Body of pancreas (tissue), 4 donors: ENCODE data around the gene SCGB1A1.

Experiments
- CTCF ChIP-seq, 7 experiments: fragments of 450-650 bp in 4 of 7; fragments of 200-600 bp in 3 of 7; sonication (generic) in 3 of 7; IDR thresholded peaks; one replicate each; pipeline ENCODE4 v1.5.1; 2016 to 2019; ENCODE audit warnings: antibody characterized with exemption in 7 of 7
- POLR2A ChIP-seq, 3 donors: fragments of 450-650 bp; IDR thresholded peaks; one replicate each; pipeline ENCODE4 v1.6.1; 2016; ENCODE audit warnings: antibody characterized with exemption in 3 of 3, mild to moderate bottlenecking in 2 of 3

- TF ChIP-seq CTCF (IDR thresholded peaks at IDR 0.05), result no peak
- no peak for TF ChIP-seq POLR2A (IDR thresholded peaks at IDR 0.05)
These were observed 43.7 kb downstream of the SCGB1A1 start for GRCh38 chr11:62462508-62462892.
